ENCODE measurements around the gene BICDL2. TPM values are rescaled to one million over a fixed set of nuclear protein-coding genes. Genes with fewer than 3 reads are reported as not detected.
A peak's percentile ranks its signal among the peaks of the same experiment; 100 is the strongest.

The BICDL2 gene
- total RNA-seq, 1 donor from 2014 or later: 0.05 TPM

- peaks cover 47% of the 10 kb centered on the region for H3K27me3 ChIP-seq (ENCODE audit: low read depth)
- no peak for DNase-seq
Measured at GRCh38 chr16:3051009-3051408, 14.3 kb upstream of the BICDL2 start.

DNA sequence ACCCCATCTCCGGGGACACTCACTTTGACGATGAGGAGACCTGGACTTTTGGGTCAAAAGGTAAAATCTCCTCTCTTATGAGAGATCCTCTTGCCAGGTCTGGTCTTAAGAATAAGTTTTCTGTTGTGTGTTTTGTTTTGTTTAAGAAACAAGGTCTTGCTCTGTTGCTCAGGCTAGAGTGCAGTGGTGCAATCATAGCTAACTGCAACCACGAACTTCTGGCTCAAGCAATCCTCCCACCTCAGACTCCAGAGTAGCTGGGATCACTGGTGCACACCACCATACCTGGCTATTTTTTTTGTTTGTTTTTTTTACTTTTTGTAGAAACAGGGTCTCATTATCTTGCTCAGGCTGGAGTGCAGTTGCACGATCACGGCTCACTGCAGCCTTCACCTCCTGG, 13.7 kb upstream of the BICDL2 start:
- Histone ChIP-seq H3K36me3 (no peaks in the 10 kb centered on the region), H3K27ac (replicated peaks) (no peak overlapping the region), H3K4me3 (no peak overlapping the region), H3K4me1 (peaks cover 16% of the 10 kb centered on the region), H3K9me3 (replicated peaks) (no peaks in the 10 kb centered on the region), H3K27me3 (ENCODE audit: low read depth) (peaks cover 53% of the 10 kb centered on the region)
- TF ChIP-seq, protein P1, sequence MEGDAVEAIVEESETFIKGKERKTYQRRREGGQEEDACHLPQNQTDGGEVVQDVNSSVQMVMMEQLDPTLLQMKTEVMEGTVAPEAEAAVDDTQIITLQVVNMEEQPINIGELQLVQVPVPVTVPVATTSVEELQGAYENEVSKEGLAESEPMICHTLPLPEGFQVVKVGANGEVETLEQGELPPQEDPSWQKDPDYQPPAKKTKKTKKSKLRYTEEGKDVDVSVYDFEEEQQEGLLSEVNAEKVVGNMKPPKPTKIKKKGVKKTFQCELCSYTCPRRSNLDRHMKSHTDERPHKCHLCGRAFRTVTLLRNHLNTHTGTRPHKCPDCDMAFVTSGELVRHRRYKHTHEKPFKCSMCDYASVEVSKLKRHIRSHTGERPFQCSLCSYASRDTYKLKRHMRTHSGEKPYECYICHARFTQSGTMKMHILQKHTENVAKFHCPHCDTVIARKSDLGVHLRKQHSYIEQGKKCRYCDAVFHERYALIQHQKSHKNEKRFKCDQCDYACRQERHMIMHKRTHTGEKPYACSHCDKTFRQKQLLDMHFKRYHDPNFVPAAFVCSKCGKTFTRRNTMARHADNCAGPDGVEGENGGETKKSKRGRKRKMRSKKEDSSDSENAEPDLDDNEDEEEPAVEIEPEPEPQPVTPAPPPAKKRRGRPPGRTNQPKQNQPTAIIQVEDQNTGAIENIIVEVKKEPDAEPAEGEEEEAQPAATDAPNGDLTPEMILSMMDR (IDR thresholded peaks at IDR 0.05; ENCODE audit: borderline replicate concordance): no peak
- no peak for DNase-seq
- intact Hi-C loops (cut with micrococcal nuclease): loop anchor here (10.0 kb wide), 1 partner anchor 74 kb away; no protein-coding TSS in a partner anchor

More at GRCh38 chr16:3051009-3051408, 14.3 kb upstream of the BICDL2 start:
- H3K27ac ChIP-seq (replicated peaks): no peak overlapping the region
- no peaks in the 10 kb centered on the region for H3K36me3 ChIP-seq
- no peaks in the 10 kb centered on the region for H3K9me3 ChIP-seq (replicated peaks)
- peaks cover 11% of the 10 kb centered on the region for H3K4me1 ChIP-seq
- TF ChIP-seq, protein P1 (IDR thresholded peaks at IDR 0.05; ENCODE audit: borderline replicate concordance): no peak
- intact Hi-C loops (cut with micrococcal nuclease): loop anchor here (10.0 kb wide), 1 partner anchor 74 kb away; no protein-coding TSS in a partner anchor
- H3K4me3 ChIP-seq: no peak overlapping the region

DNA sequence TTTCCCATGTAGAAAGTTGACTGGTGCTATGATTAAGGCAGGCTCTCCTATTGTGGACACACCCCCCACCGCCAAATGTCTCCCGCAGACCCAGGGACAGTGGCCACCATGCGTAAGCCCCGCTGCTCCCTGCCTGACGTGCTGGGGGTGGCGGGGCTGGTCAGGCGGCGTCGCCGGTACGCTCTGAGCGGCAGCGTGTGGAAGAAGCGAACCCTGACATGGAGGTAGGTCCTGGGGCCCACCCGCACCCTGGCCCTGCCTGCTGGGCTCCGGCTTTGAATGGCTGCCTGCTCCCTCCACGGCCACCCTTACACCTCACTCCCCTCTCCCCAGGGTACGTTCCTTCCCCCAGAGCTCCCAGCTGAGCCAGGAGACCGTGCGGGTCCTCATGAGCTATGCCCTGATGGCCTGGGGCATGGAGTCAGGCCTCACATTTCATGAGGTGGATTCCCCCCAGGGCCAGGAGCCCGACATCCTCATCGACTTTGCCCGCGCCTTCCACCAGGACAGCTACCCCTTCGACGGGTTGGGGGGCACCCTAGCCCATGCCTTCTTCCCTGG, 13.3 kb upstream of the BICDL2 start:
- Histone ChIP-seq H3K4me1 (peaks cover 21% of the 10 kb centered on the region), H3K36me3 (no peaks in the 10 kb centered on the region), H3K27ac (replicated peaks) (no peak overlapping the region), H3K27me3 (ENCODE audit: low read depth) (peaks cover 58% of the 10 kb centered on the region), H3K9me3 (replicated peaks) (no peaks in the 10 kb centered on the region), H3K4me3 (no peak overlapping the region)
- TF ChIP-seq, protein P1 (IDR thresholded peaks at IDR 0.05; ENCODE audit: borderline replicate concordance): no peak
- DNase-seq: no peak
- intact Hi-C loops (cut with micrococcal nuclease): loop anchor here (10.0 kb wide), 1 partner anchor 75 kb away; no protein-coding TSS in a partner anchor

DNA sequence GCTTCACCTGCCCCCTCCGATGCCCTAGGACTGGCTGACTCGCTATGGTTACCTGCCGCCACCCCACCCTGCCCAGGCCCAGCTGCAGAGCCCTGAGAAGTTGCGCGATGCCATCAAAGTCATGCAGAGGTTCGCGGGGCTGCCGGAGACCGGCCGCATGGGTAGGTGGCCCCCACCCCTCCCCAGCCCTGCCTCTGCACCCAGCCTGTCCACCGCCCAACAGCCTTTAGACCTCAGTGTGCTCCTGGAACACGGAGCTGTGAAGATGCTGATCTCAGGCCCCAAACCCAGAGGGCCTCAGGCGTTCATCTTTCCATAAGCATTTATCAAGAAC, 10.6 kb upstream of the BICDL2 start:
- Histone ChIP-seq H3K27ac (replicated peaks) (no peak overlapping the region), H3K4me3 (no peak overlapping the region), H3K27me3 (ENCODE audit: low read depth) (peaks cover 84% of the 10 kb centered on the region), H3K36me3 (no peaks in the 10 kb centered on the region), H3K4me1 (peaks cover 22% of the 10 kb centered on the region), H3K9me3 (replicated peaks) (no peaks in the 10 kb centered on the region)
- TF ChIP-seq, protein P1 (IDR thresholded peaks at IDR 0.05; ENCODE audit: borderline replicate concordance): no peak
- DNase-seq: no peak
- intact Hi-C loops (cut with micrococcal nuclease): no loop called here

DNA sequence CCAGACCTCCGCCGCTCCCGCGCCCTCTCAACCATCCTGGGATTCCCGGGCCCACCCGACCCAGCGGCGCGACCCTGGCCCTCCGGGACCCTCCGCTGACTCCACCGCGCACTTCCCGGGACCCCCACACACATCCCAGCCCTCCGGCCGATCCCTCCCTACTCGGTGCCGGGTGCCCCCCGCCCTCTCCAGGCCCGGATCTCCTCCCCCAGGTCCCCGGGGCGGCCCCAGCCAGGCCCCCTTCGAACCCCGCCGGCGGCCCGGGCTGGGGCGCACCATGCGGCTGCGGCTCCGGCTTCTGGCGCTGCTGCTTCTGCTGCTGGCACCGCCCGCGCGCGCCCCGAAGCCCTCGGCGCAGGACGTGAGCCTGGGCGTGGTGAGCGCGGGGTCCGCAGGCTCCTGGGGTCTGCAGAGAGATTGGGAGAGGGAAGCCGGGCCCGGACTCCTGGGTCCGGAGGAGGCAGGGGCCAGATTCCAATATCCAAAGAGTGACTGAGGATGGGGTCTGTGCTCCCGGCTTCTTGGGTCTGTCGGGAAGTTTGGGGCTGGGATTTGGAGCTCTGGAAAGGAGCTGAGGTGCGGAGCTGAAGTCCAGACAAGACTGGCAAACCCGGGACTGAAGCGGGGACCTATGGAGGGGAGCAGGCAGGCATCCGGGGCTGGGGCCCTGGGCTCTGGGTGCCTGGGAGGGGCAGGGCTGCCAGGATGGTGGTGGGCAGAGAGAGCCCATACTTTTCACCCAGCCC, 10.1 kb upstream of the BICDL2 start:
- intact Hi-C loops (cut with micrococcal nuclease): no loop called here
- H3K4me1 ChIP-seq: peaks cover 22% of the 10 kb centered on the region
- peak overlapping the region; percentile 69 for H3K4me3 ChIP-seq
- no peak for DNase-seq
- H3K27me3 ChIP-seq (ENCODE audit: low read depth): peaks cover 89% of the 10 kb centered on the region
- H3K27ac ChIP-seq (replicated peaks): no peak overlapping the region
- TF ChIP-seq, protein P1 (IDR thresholded peaks at IDR 0.05; ENCODE audit: borderline replicate concordance): no peak
- H3K9me3 ChIP-seq (replicated peaks): no peaks in the 10 kb centered on the region
- H3K36me3 ChIP-seq: no peaks in the 10 kb centered on the region
